Tibial artery (tissue), 4 donors: ENCODE measurements around the gene BYSL.

Experiments used
- DNase-seq, 2 donors: peaks; one replicate each; pipeline ENCODE4 v3.0.0-alpha.2; 2019
- H3K27ac ChIP-seq, 2 donors: fragments of 200-600 bp; sonication (generic) in 1 of 2; 1 replicate in 1 of 2; 2 replicates in 1 of 2; pipeline ENCODE4 v1.5.1; 2018 to 2019; ENCODE audit warnings: mild to moderate bottlenecking in 1 of 2
- H3K27me3 ChIP-seq, 2 donors: fragments of 200-600 bp; sonication (generic) in 1 of 2; one replicate each; pipeline versions ENCODE4 v1.5.1 to v1.6.0; 2016 to 2019
- H3K36me3 ChIP-seq, 3 donors: fragments of 200-600 bp; sonication (generic) in 2 of 3; one replicate each; pipeline ENCODE4 v1.5.1; 2016 to 2019; ENCODE audit warnings: mild to moderate bottlenecking in 2 of 3
- H3K4me1 ChIP-seq, 4 donors: fragments of 200-600 bp; sonication (generic) in 2 of 4; 1 replicate in 3 of 4; 2 replicates in 1 of 4; pipeline ENCODE4 v1.5.1; 2016 to 2019
- H3K4me3 ChIP-seq, 2 donors: fragments of 200-600 bp; sonication (generic) in 1 of 2; 1 replicate in 1 of 2; 2 replicates in 1 of 2; pipeline ENCODE4 v1.5.1; 2018 to 2019; ENCODE audit warnings: mild to moderate bottlenecking in 2 of 2
- H3K9me3 ChIP-seq, 3 donors: fragments of 200-600 bp; sonication (generic) in 1 of 3; one replicate each; pipeline ENCODE4 v1.5.1; 2016 to 2019
- CTCF ChIP-seq, 2 experiments: fragments of 200-600 bp in 1 of 2; fragments of 450-650 bp in 1 of 2; IDR thresholded peaks; one replicate each; pipeline ENCODE4 v1.5.1; 2017 to 2019; ENCODE audit warnings: antibody characterized with exemption in 2 of 2, mild to moderate bottlenecking in 1 of 2, moderate library complexity in 1 of 2
- intact Hi-C: fragments of 100-400 bp; cut with DNase I; formaldehyde crosslinking; loops from one replicate; pipeline ENCODE4 v1.15.0; 2023; ENCODE audit warnings: low total_unique reads

The BYSL gene

GRCh38 chr6:41920921-41921711 is at the start of gene BYSL, which contains the start of gene MED20:
Gene BYSL, plus strand, starts transcription at chr6:41921499. Its CDS starts 64 bp downstream, at chr6:41921563.
Gene MED20, minus strand, starts transcription at chr6:41921139. Its CDS starts 121 bp downstream, at chr6:41921018.
- Histone ChIP-seq H3K9me3 (no peaks in the 10 kb centered on the region), H3K27ac (peak within 1 kb of the TSS; percentile 87 to 93), H3K4me1 (peaks cover 0 to 56% (median 38%) of the 10 kb centered on the region in 4 donors), H3K36me3 (peaks cover 0 to 18% (median 6%) of the 10 kb centered on the region in 3 donors), H3K27me3 (no peaks in the 10 kb centered on the region), H3K4me3 (peak within 1 kb of the TSS; percentile 80 to 81)
- TF ChIP-seq CTCF (IDR thresholded peaks at IDR 0.05) = peak; percentile 96 to 98
- intact Hi-C loops = loop anchor here (1.0 to 5.0 kb wide), 2 partner anchors 121 to 134 kb away; partner anchors contain the start of gene TOMM6
- peak; percentile 92 to 94 for DNase-seq

DNA sequence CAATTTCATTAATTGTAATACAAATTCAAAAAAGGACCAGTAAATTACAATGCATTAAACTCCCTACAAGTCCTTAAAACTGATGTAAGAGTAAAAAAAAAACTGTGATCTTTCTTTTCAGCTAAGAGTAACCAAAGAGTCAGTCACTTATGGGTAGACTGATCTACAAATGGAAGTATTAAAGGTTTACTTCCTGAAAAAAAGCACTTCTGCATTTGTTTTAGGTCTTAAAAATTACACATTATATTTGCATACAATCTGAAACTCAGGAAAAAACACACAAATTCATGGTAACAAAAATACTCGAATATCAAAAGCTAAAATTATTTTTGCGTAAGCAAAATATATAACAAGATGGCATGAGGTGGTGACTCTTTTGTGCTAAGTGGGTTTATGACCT is 49.6 kb upstream of the BYSL start:
- no peak for TF ChIP-seq CTCF (IDR thresholded peaks at IDR 0.05)
- no peaks in the 10 kb centered on the region for H3K4me1 ChIP-seq
- no peak overlapping the region for H3K4me3 ChIP-seq
- intact Hi-C loops = no loop called here
- H3K27me3 ChIP-seq = no peaks in the 10 kb centered on the region
- H3K36me3 ChIP-seq = no peaks in the 10 kb centered on the region
- H3K27ac ChIP-seq = no peak overlapping the region
- H3K9me3 ChIP-seq = no peaks in the 10 kb centered on the region
- no peak for DNase-seq

DNA sequence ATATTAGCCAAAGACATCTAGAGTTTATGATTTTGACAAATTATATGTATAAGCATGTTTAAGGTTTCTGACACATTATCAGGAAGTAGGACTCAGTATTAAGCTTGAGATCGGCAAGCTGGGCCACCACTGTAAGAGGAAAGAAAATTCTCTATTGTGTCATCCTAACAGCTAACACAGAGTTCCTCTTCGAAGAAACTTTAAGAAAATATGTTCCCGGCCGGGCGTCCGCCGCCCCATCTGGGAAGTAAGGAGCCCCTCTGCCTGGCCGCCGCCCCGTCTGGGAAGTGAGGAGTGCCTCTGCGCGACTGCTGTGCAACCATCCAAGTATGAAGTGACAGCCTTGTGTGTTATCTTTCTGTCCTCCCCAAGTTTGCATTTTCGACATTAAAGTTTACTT is 49.2 kb upstream of the BYSL start:
- H3K4me3 ChIP-seq = no peak overlapping the region
- H3K4me1 ChIP-seq = no peaks in the 10 kb centered on the region
- no peak for TF ChIP-seq CTCF (IDR thresholded peaks at IDR 0.05)
- intact Hi-C loops = no loop called here
- H3K27me3 ChIP-seq = no peaks in the 10 kb centered on the region
- H3K36me3 ChIP-seq = no peaks in the 10 kb centered on the region
- no peak overlapping the region for H3K27ac ChIP-seq
- no peak for DNase-seq
- no peaks in the 10 kb centered on the region for H3K9me3 ChIP-seq

DNA sequence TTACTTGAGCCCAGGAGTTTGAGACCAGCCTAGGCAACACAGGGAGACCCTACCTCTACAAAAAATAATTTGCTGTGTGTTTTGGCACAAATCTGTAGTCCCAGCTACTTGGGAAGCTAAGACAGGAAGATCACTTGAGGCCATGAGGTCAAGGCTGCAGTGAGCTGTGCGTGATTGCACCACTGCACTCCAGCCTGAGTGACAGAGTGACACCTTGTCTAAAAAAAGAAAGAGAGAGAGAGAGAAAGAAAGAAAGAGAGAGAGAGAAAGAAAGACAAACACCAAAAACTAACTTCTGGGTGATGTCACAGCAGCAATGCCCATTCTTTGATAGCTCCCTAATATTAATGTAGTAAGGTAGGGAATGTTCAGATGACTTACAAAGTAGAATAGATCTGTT is 46.6 kb upstream of the BYSL start:
- intact Hi-C loops = no loop called here

GRCh38 chr6:41877051-41877680 is 44.1 kb upstream of the BYSL start:
- Histone ChIP-seq H3K4me3 (no peak overlapping the region), H3K27ac (no peak overlapping the region), H3K9me3 (no peaks in the 10 kb centered on the region), H3K4me1 (no peaks in the 10 kb centered on the region), H3K27me3 (no peaks in the 10 kb centered on the region), H3K36me3 (no peaks in the 10 kb centered on the region)
- DNase-seq = no peak
- no peak for TF ChIP-seq CTCF (IDR thresholded peaks at IDR 0.05)
- intact Hi-C loops = no loop called here

More for the DNA sequence above, 46.6 kb upstream of the BYSL start:
- no peak for TF ChIP-seq CTCF (IDR thresholded peaks at IDR 0.05)
- Histone ChIP-seq H3K36me3 (no peaks in the 10 kb centered on the region), H3K9me3 (no peaks in the 10 kb centered on the region), H3K27ac (no peak overlapping the region), H3K27me3 (no peaks in the 10 kb centered on the region), H3K4me1 (no peaks in the 10 kb centered on the region), H3K4me3 (no peak overlapping the region)
- DNase-seq = no peak
